ELR (cell line): ENCODE results near the gene ABHD12.
A peak's percentile ranks its signal among the peaks of the same experiment; 100 is the strongest.

Experiments used
- DNase-seq: peaks from one replicate; pipeline ENCODE4 v3.0.0-alpha.2; 2015; ENCODE audit warnings: low read depth

Gene ABHD12

GRCh38 chr20:25380945-25381614 is 9.6 kb downstream of the ABHD12 start:
- no peak for DNase-seq

- DNase-seq: no peak
Observed at GRCh38 chr20:25378884-25379733, 11.5 kb downstream of the ABHD12 start.

GRCh38 chr20:25378189-25378883 is 12.3 kb downstream of the ABHD12 start:
- no peak for DNase-seq

GRCh38 chr20:25376886-25377285 is 13.7 kb downstream of the ABHD12 start:
- DNase-seq: no peak

- no peak for DNase-seq
Observed at GRCh38 chr20:25376236-25376635, 14.4 kb downstream of the ABHD12 start.

- DNase-seq: no peak
Observed at GRCh38 chr20:25374842-25375241, 15.8 kb downstream of the ABHD12 start.

GRCh38 chr20:25372584-25373336 is 17.9 kb downstream of the ABHD12 start:
- peak; percentile 96 for DNase-seq

- peak; percentile 55 for DNase-seq
Observed at GRCh38 chr20:25369971-25370370, 20.7 kb downstream of the ABHD12 start.

- DNase-seq: no peak
Observed at GRCh38 chr20:25369529-25369928, 21.1 kb downstream of the ABHD12 start.

- DNase-seq: no peak
Observed at GRCh38 chr20:25368976-25369375, 21.7 kb downstream of the ABHD12 start.

GRCh38 chr20:25368526-25368925 is 22.1 kb downstream of the ABHD12 start:
- no peak for DNase-seq

- no peak for DNase-seq
Observed at GRCh38 chr20:25364879-25365699, 25.5 kb downstream of the ABHD12 start.

GRCh38 chr20:25364180-25364788 is 26.4 kb downstream of the ABHD12 start:
- peak; percentile 20 for DNase-seq

GRCh38 chr20:25361287-25361683 is 29.4 kb downstream of the ABHD12 start:
- DNase-seq: peak; percentile 40

GRCh38 chr20:25360631-25361286 is 29.9 kb downstream of the ABHD12 start:
- peak; percentile 59 for DNase-seq

GRCh38 chr20:25356271-25356933 is 34.2 kb downstream of the ABHD12 start:
- no peak for DNase-seq

- DNase-seq: no peak
Observed at GRCh38 chr20:25355866-25356265, 34.8 kb downstream of the ABHD12 start.

GRCh38 chr20:25355011-25355595 is 35.5 kb downstream of the ABHD12 start:
- DNase-seq: no peak
